Activated naive CD4-positive, alpha-beta T cell treated with anti-CD3 and anti-CD28 coated beads, Interleukin-2, amount 50 U/mL, for 72 hours (primary cell): ENCODE results near the gene P2RX5. TPM values are rescaled to one million over a fixed set of nuclear protein-coding genes. Genes with fewer than 3 reads are reported as not detected.
"Not testable (repeated sequence)": the region's sequence is repeated elsewhere in the genome, so short reads cannot be mapped to it uniquely, and the experiment has no call there.

Experiments
- ATAC-seq, 2 donors: fragments of 150-1000 bp; cut with Tn5 transposase; 2 replicates each; pipeline ENCODE4 v1.10.0; 2021; ENCODE audit warnings: mild to moderate bottlenecking in 2 of 2, moderate library complexity in 2 of 2
- DNase-seq, 2 donors: peaks; one replicate each; pipeline ENCODE4 v3.0.0; 2021 to 2022; ENCODE audit warnings: low spot score in 2 of 2
- H3K27ac Mint-ChIP-seq, 2 donors: one replicate each; pipeline ENCODE4 v1.8.0; 2022; ENCODE audit warnings: mild to moderate bottlenecking in 2 of 2, mixed read lengths in 2 of 2
- H3K36me3 Mint-ChIP-seq, 2 donors: one replicate each; pipeline ENCODE4 v1.8.0; 2022; ENCODE audit warnings: mixed read lengths in 2 of 2
- H3K9me3 Mint-ChIP-seq, 2 donors: one replicate each; pipeline ENCODE4 v1.8.0; 2022; ENCODE audit warnings: mixed read lengths in 2 of 2
- total RNA-seq, 2 donors: library from RNA; stranded (reverse); gene quantifications; one replicate each; pipeline ENCODE4 v1.2.3, GENCODE V29; 2022

Gene P2RX5
- total RNA-seq, 2 donors from 2014 or later = 82.9 to 120 TPM

DNA sequence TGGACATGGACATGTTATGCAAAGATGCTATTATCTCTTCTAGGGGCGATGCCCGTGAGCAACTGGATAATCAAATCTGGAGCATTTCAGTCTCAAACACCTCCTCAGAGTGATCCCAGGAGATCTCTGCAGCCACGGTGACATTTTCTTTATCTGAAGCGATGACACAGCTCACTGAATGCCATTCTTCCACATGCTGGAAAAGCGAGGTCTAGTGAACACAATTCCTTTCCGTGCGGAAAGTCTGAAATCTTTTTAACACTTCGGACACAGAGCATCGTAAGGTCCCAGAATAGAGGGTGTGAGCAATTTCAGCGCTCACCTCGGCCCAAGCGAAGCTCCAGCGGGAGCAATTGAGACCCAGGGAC, 27.2 kb upstream of the P2RX5 start:
- peaks cover 52 to 86% of the 10 kb centered on the region in 2 donors for H3K36me3 Mint-ChIP-seq
- DNase-seq (no peak), ATAC-seq (peak; percentile 1)
- H3K9me3 Mint-ChIP-seq = no peaks in the 10 kb centered on the region
- peak overlapping the region; percentile 91 for H3K27ac Mint-ChIP-seq

DNA sequence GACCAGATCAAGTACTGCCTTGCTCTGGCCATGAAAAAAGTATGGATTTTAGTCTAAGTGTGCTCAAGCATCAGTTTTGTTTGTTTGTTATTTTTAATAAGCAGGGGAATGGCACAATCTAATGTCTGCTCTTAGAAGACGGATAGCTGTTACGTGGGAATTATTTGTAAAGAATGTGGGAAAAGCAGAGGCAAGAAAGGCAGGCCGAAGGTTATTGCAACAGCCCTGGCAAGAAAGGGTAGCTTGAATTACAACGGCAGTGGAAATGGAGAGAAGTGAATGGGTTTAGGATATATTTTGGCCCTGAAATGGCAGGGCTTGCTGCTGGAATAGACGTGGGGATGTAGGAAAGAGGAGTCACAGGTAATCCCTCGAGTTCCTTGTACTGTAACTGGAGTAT, 26.8 kb upstream of the P2RX5 start:
- H3K9me3 Mint-ChIP-seq = no peaks in the 10 kb centered on the region
- peaks cover 53 to 87% of the 10 kb centered on the region in 2 donors for H3K36me3 Mint-ChIP-seq
- no peak for DNase-seq
- ATAC-seq = no peak
- H3K27ac Mint-ChIP-seq = peak overlapping the region; percentile 91

DNA sequence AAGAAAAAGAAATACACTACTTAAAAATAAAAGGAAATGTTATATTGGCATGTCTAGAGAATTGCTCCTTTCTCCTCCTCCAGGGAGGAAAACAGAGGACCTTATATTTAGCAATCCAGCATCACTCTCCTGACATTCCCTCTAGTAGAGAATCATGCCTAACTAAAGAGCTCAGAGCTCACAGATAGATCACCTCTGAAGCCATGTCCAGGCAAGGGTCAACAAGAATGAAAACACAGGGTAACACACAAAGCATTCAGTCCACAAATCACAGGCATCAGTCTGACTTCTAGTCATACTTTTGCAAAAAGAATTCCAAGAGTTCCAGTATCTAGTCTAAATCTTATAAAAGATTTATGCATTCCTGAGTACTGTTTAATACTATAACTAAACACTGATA, 23.3 kb upstream of the P2RX5 start:
- no peak for ATAC-seq
- peaks cover 55 to 78% of the 10 kb centered on the region in 2 donors for H3K36me3 Mint-ChIP-seq
- no peak for DNase-seq
- H3K9me3 Mint-ChIP-seq = no peaks in the 10 kb centered on the region
- peak overlapping the region in 1 of 2 donors; percentile 12 for H3K27ac Mint-ChIP-seq

DNA sequence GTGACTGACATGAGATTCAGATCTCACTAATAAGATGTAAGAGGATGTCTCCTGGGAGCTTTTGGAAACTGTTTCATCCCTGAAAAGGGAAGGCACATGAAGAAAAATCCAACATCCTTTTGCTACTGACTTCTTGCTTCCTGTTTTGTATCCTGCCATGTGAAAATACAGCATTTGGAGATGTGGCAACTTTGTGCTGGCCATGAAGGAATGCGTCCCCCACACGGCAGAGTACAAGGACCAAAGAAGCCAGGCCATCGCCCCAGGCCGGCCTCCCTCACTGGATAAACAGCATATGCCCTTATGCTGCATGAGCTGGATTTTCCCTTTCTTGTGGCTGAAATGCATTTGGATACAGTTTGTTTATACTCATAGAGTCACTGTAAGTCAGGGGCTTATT, 22.2 kb upstream of the P2RX5 start:
- Mint-ChIP-seq H3K27ac (no peak overlapping the region), H3K9me3 (no peaks in the 10 kb centered on the region), H3K36me3 (peaks cover 50 to 78% of the 10 kb centered on the region in 2 donors)
- DNase-seq = no peak
- no peak for ATAC-seq

DNA sequence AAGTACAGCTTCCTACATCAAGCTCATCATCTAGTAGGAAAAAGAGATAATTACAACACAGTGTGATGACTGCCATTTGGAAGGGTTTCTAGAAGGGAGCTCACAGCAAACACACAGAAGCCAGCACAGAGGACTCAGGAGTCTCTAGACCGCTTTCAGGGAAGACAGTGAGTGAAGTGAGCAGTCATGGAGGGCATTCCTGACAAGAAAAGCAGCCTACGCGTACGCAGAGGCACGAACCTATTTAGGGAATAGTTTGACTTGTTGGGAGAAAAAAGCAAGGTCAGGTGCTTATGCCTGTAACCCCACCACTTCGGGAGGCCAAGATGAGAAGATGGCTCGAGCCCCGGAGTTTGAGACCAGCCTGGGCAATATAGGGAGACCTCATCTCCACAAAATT, 19.3 kb upstream of the P2RX5 start:
- Mint-ChIP-seq H3K36me3 (peaks cover 43 to 65% of the 10 kb centered on the region in 2 donors), H3K27ac (peak overlapping the region in 1 of 2 donors; percentile 31), H3K9me3 (no peaks in the 10 kb centered on the region)
- DNase-seq = no peak
- ATAC-seq = no peak

DNA sequence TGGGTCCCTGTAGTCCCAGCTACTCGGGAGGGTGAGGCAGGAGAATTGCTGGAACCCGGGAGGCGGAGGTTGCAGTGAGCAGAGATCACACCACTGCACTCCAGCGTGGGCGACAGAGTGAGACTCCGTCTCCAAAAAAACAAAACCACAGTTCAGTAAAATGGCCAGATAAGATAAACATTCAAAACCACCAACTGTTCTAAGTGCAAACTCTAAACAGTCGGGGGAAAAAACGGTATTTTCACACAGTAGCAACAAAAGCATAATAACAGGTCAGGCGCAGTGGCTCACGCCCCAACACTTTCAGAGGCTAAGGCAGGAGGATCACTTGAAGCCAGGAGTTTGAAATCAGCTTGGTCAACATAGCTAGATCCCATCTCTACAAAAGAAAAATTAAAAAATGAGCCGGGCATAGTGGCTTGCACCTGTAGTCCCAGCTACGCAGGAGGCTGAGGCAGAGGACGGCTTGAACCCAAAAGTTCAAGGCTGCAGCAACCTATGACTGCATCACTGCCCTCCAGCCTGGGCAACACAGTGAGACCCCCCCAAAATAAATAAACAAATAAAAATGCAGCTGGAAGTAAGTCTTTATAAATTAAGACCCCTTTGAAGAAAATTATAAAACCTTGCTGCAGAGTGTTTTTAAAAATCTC, 17.0 kb upstream of the P2RX5 start:
- Mint-ChIP-seq H3K36me3 (peaks cover 38 to 56% of the 10 kb centered on the region in 2 donors), H3K27ac (peak overlapping the region; percentile 78 to 89), H3K9me3 (no peaks in the 10 kb centered on the region)
- no peak for DNase-seq
- ATAC-seq = peak; percentile 3 to 13

DNA sequence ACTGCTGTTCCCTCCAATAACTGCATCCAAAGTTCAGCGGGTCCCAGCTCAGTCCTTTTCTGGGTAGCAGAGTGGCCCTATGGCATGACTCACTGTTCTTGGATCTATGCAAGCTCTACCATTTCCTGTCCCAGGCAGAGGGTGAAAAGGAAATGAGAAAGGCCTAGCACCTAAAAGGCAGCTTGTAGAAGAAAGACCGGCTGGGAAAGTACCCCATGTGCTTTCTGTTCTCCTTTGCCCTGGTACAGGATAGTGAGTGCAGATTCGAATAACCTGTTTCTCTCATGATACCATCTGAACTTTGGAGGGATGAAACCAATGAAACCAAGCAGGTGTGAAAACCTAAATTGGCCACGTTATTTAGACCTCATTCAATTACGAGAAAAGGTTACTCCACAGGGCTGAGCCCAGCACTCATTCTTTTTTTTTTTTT, 15.0 kb upstream of the P2RX5 start:
- peaks cover 23 to 41% of the 10 kb centered on the region in 2 donors for H3K36me3 Mint-ChIP-seq
- DNase-seq = peak; percentile 64 to 81
- peak overlapping the region; percentile 78 to 88 for H3K27ac Mint-ChIP-seq
- peak; percentile 97 to 98 for ATAC-seq
- H3K9me3 Mint-ChIP-seq = no peaks in the 10 kb centered on the region

DNA sequence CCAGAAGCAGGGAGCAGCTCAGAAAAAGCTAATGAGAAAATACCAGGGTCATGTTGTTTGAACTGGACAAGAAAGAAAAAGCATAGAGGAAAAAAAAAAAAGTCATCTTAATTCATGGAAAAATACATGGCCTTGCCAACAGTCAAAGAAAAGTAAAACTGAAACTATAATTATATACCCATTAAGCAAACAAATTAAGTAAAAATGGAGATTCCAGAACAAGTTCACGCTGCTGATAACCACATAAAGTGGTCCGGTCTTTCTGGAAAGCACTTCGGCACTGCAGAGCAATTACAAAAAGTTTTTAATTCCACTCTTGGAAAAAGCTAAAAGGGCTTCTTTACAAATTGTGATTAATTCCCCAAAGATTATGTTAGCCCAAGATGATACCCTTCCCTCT, 12.4 kb upstream of the P2RX5 start:
- DNase-seq (no peak), ATAC-seq (no peak)
- H3K9me3 Mint-ChIP-seq = no peaks in the 10 kb centered on the region
- H3K27ac Mint-ChIP-seq = peak overlapping the region in 1 of 2 donors; percentile 34
- H3K36me3 Mint-ChIP-seq = peaks cover 15 to 31% of the 10 kb centered on the region in 2 donors

DNA sequence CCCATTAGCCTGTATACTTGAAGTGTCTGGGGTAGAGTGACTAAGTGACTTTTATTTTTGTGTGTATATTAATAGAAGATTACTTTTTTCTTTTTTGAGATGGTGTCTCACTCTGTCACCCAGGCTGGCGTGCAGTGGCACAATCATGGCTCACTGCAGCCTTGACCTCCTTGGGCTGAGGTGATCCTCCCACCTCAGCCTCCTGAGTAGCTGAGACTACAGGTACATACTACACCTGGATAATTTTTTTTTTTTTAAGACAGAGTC, 9.7 kb upstream of the P2RX5 start:
- H3K36me3 Mint-ChIP-seq = peaks cover 15 to 32% of the 10 kb centered on the region in 2 donors
- H3K9me3 Mint-ChIP-seq = peaks cover 7 to 16% of the 10 kb centered on the region in 2 donors
- H3K27ac Mint-ChIP-seq, ATAC-seq, DNase-seq: not testable (repeated sequence)

DNA sequence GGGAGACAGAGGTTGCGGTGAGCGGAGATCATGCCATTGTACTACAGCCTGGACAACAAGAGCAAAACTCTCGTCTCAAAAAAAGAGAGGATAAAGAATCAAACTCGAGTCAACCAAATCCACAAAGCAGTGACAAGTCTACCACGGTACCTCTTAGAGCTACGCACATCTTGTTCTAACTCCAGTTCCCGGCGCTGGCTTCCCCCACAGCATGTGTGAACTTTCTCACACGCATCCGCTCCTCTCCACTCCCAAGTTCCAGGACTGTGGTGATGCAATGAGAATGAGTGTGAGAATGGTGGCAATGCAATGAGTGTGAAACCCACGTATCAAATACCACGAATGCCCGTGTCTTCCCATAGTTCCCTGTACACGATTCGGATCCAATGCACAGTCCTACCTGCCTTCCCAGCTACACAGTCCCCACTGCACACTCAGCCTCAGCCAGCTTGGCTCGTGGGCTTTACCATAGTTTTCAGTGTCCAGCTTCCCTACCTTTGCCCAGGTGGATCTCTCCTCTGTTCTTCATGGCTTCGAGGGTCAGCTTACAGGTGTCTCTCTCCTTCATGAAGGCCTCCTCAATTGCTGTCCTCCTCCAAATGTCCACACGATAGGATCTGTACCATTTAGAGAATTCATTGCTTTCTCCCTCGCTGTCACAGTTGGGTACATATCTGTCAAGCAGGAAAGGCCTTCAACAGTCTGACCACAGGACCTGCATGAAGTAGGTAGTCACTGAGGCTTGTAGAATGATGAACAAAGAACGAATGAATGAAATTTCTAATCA, 9.2 kb upstream of the P2RX5 start:
- peak overlapping the region in 1 of 2 donors; percentile 59 for H3K27ac Mint-ChIP-seq
- ATAC-seq (no peak), DNase-seq (no peak)
- H3K36me3 Mint-ChIP-seq = peaks cover 15 to 34% of the 10 kb centered on the region in 2 donors
- peaks cover 7 to 16% of the 10 kb centered on the region in 2 donors for H3K9me3 Mint-ChIP-seq

DNA sequence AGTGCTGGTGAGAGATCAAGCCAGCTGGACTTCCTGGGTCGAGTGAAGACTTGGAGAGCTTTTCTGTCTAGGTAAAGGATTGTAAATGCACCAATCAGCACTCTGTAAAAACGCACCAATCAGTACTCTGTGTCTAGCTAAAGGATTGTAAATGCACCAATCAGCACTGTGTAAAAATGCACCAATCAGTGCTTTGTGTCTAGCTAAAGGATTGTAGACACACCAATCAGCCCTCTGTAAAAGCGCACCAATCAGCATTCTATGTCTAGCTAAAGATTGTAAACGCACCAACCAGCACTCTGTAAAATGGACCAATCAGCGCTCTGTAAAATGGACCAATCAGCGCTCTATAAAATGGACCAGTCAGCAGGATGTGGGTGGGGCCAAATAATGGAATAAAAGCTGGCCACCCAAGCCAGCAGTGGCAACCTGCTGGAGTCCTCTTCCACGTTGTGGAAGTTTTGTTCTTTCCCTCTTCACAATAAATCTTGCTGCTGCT, 6.1 kb upstream of the P2RX5 start:
- peaks cover 15 to 29% of the 10 kb centered on the region in 2 donors for H3K36me3 Mint-ChIP-seq
- not testable (repeated sequence) for DNase-seq, H3K27ac Mint-ChIP-seq

DNA sequence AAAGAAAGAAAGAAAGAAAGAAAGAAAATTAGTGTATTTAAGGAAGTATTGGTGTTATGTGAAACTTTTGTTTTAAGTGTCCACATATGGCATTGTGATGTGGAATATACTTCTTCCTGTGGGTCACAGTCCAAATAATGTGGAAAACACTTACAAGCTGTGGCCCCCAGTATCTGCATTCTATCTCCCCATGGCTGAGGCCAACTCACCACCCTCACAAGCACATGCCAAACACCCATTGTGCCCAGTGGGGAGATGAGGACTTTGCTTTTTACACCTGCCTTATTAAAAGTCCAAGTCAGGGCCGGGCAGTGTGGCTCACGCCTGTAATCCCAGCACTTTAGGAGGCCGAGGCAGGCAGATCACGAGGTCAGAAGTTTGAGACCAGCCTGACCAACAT, 4.0 kb upstream of the P2RX5 start:
- Mint-ChIP-seq H3K9me3 (peaks cover 7 to 20% of the 10 kb centered on the region in 2 donors), H3K36me3 (peaks cover 15 to 29% of the 10 kb centered on the region in 2 donors), H3K27ac (no peak overlapping the region)
- ATAC-seq (no peak), DNase-seq (no peak)

More for the DNA sequence above, 6.1 kb upstream of the P2RX5 start:
- not testable (repeated sequence) for ATAC-seq
- peaks cover 7 to 20% of the 10 kb centered on the region in 2 donors for H3K9me3 Mint-ChIP-seq

DNA sequence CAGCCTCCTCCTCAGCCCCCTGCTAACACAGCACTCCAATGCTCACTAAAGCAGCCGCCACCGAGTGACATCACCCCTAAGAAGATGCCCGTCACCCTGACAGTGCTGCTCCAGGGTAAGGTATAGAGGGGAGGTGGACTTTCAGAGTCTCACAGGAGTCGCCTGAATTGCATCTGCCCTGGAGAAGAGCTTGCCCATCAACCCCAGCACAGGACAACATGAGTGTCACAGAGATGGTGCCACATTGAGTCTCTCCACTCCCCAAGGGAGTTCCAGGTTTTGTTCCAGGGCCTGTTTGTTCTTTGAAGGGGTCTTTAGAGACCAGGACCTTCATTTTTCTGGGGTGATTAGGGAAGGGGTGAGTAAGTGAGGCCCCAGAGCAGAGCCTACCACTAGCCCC, 2.2 kb upstream of the P2RX5 start:
- Mint-ChIP-seq H3K27ac (no peak overlapping the region), H3K36me3 (peaks cover 15 to 35% of the 10 kb centered on the region in 2 donors), H3K9me3 (peaks cover 7 to 20% of the 10 kb centered on the region in 2 donors)
- ATAC-seq (no peak), DNase-seq (no peak)

DNA sequence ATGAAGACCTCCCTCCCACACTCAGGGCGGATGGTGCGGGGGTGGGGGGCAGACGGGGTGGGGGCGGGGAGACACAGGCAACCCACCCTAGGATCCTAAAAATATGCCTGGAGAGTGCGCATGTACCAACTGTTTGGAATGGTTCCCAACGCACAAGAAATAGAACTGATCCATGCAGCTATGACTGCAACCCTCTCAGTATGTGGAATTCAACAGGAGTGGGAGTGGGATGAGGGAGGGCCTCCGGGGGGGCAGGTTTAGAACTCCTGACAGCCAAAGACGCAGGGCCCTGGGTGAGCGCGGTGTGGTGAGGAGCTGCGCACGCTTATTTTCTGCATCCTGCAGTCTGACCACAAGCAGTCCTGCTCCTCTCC, 1.1 kb upstream of the P2RX5 start:
- DNase-seq (no peak), ATAC-seq (no peak)
- H3K9me3 Mint-ChIP-seq = peaks cover 0 to 12% of the 10 kb centered on the region in 2 donors
- peaks cover 5 to 25% of the 10 kb centered on the region in 2 donors for H3K36me3 Mint-ChIP-seq
- H3K27ac Mint-ChIP-seq = no peak overlapping the region

DNA sequence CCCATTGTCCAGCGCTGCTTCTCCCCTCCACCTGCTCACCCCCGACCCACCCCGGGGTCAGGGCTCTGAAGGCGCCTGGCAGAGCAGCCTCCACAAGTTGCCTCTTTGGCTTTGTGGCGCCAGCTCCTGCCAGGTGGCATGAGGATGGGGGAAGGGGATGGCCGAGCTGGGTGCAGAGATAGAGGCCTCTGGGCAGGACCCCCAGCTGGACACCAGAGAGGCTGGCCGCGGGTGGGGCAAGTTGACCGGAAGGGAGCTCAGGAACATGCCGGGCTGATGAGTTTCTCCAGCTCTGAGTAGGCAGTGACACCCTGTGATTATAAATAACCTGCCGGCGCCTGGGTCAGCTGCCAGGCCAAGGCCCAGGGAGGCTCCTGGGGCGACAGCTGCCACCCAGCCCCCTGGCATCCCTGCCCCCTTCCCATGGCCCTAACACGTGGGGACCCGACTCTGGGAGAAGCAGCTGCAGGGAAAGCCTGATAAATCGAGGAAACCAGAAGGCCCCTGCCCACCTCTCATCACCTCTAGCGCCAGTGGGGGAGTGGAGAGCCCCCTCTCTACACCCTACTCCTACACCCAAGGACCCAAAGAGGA, 729 bp downstream of the P2RX5 start:
- peak overlapping the region in 1 of 2 donors; percentile 75 for H3K27ac Mint-ChIP-seq
- H3K9me3 Mint-ChIP-seq = peaks cover 0 to 4% of the 10 kb centered on the region in 2 donors
- ATAC-seq = peak; percentile 30 to 46
- H3K36me3 Mint-ChIP-seq = peaks cover 6 to 21% of the 10 kb centered on the region in 2 donors
- DNase-seq = no peak

DNA sequence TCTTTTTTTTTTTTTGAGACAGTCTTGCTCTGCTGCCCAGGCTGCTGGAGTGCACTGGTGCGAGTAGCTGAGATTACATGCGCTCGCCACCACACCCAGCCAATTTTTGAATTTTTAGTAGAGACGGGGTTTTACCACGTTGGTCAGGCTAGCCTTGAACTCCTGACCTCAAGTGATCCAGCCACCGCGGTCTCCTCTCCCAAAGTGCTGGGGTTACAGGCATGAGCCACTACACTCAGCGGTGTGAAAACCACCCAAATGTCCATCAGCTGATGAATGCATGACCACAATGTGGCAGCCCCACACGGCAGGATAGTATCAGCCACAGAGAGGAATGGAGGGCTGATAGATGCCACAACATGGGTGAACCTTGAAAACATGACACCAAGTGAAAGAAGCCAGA, 2.1 kb downstream of the P2RX5 start:
- peak overlapping the region in 1 of 2 donors; percentile 75 for H3K27ac Mint-ChIP-seq
- H3K9me3 Mint-ChIP-seq = peaks cover 0 to 4% of the 10 kb centered on the region in 2 donors
- ATAC-seq (peak; percentile 36 to 87), DNase-seq (peak in 1 of 2 donors; percentile 90)
- H3K36me3 Mint-ChIP-seq = peaks cover 6 to 21% of the 10 kb centered on the region in 2 donors

DNA sequence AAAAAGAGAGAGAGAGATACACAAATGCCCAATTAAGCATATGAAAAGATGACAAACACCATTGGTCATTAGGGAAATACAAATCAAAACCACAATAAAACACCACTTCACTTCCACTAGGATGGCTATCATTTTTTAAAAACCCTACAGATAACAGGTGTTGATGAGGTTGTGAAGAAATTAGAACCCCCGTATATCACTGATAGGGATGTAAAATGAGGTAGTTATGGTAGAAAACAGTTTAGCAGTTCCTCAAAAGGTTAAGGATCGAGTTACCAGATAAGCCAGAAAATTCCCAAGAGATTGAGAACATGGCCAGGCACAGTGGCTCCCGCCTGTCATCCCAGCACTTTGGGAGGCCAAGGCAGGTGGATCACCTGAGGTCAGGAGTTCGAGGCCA, 2.8 kb downstream of the P2RX5 start:
- DNase-seq = no peak
- peaks cover 0 to 4% of the 10 kb centered on the region in 2 donors for H3K9me3 Mint-ChIP-seq
- H3K27ac Mint-ChIP-seq = no peak overlapping the region
- ATAC-seq = no peak
- H3K36me3 Mint-ChIP-seq = peaks cover 6 to 21% of the 10 kb centered on the region in 2 donors
